Measurements from ENCODE around the gene RDX.

RDX gene

DNA sequence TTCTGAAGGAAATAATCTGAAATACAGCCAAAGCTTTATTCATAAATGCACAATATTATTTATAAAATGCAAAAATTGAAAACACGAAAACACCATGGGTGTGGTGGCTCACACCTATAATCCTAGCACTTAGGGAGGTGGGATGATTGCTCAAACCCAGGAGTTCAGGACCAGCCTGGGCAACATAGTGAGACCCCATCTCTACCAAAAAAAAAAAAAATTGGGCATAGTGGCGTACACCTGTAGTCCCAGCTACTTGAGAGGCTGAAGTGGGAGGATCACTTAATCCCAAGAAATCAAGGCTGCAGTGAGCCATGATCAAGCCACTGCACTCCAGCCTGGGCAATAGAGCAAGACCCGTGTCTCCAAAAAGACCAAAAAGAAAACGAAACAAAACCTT, 5.2 kb upstream of the RDX start:
- Histone ChIP-seq H3K27me3 (ENCODE audit: low read length) (no peaks in the 10 kb centered on the region), H3K27ac (ENCODE audit: low read depth, low read length) (no peak overlapping the region), H3K4me3 (ENCODE audit: insufficient read depth, low read length, poor library complexity, severe bottlenecking) (no peak overlapping the region), H3K4me2 (ENCODE audit: low read depth, low read length, poor library complexity, severe bottlenecking) (no peak overlapping the region), H3K36me3 (ENCODE audit: low read length) (no peaks in the 10 kb centered on the region), H2AFZ (ENCODE audit: low read depth, low read length, severe bottlenecking) (no peak overlapping the region), H3F3A (ENCODE audit: insufficient read depth) (no peaks in the 10 kb centered on the region; the same call in none of the 2 replicates), H3K9me3 (ENCODE audit: insufficient read depth, low read length) (no peaks in the 10 kb centered on the region), H4K20me1 (ENCODE audit: low read depth, low read length) (no peaks in the 10 kb centered on the region), H3K79me2 (ENCODE audit: insufficient read depth, low read length) (no peaks in the 10 kb centered on the region), H3K9me2 (replicated peaks; ENCODE audit: insufficient read depth, low read length) (no peaks in the 10 kb centered on the region), H3K9ac (ENCODE audit: low read length) (no peak overlapping the region)
- TF ChIP-seq EZH2phosphoT487 (conservative IDR thresholded peaks at IDR 0.05; ENCODE audit: low read length): no peak
- TF ChIP-seq, protein P1, sequence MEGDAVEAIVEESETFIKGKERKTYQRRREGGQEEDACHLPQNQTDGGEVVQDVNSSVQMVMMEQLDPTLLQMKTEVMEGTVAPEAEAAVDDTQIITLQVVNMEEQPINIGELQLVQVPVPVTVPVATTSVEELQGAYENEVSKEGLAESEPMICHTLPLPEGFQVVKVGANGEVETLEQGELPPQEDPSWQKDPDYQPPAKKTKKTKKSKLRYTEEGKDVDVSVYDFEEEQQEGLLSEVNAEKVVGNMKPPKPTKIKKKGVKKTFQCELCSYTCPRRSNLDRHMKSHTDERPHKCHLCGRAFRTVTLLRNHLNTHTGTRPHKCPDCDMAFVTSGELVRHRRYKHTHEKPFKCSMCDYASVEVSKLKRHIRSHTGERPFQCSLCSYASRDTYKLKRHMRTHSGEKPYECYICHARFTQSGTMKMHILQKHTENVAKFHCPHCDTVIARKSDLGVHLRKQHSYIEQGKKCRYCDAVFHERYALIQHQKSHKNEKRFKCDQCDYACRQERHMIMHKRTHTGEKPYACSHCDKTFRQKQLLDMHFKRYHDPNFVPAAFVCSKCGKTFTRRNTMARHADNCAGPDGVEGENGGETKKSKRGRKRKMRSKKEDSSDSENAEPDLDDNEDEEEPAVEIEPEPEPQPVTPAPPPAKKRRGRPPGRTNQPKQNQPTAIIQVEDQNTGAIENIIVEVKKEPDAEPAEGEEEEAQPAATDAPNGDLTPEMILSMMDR (IDR thresholded peaks at IDR 0.05; ENCODE audit: insufficient read depth, low read length, poor library complexity, severe bottlenecking): no peak

DNA sequence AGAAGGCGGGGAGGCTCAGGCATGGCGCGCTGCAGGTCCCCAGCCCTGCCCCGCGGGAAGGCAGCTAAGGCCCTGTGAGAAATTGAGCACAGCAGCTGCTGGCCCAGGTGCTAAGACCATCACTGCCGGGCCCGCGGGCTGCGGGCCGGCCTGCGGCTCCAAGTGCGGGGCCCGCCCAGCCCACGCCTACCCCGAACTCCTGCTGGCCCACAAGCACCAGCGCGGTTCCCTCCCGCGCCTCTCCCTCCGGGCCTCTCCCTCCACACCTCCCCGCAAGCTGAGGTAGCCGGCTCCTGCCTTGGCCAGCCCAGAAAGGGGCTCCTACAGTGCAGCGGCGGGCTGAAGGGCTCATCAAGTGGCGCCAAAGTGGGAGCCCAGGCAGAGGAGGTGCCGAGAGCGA, 4.6 kb upstream of the RDX start:
- H3F3A ChIP-seq (ENCODE audit: insufficient read depth): no peaks in the 10 kb centered on the region; the same call in none of the 2 replicates
- no peaks in the 10 kb centered on the region for H3K9me3 ChIP-seq (ENCODE audit: insufficient read depth, low read length)
- no peak overlapping the region for H3K4me3 ChIP-seq (ENCODE audit: insufficient read depth, low read length, poor library complexity, severe bottlenecking)
- H2AFZ ChIP-seq (ENCODE audit: low read depth, low read length, severe bottlenecking): no peak overlapping the region
- no peaks in the 10 kb centered on the region for H3K9me2 ChIP-seq (replicated peaks; ENCODE audit: insufficient read depth, low read length)
- H3K79me2 ChIP-seq (ENCODE audit: insufficient read depth, low read length): no peaks in the 10 kb centered on the region
- H3K4me2 ChIP-seq (ENCODE audit: low read depth, low read length, poor library complexity, severe bottlenecking): no peak overlapping the region
- no peak overlapping the region for H3K9ac ChIP-seq (ENCODE audit: low read length)
- H3K27ac ChIP-seq (ENCODE audit: low read depth, low read length): no peak overlapping the region
- H4K20me1 ChIP-seq (ENCODE audit: low read depth, low read length): no peaks in the 10 kb centered on the region
- no peak for TF ChIP-seq EZH2phosphoT487 (conservative IDR thresholded peaks at IDR 0.05; ENCODE audit: low read length)
- TF ChIP-seq, protein P1 (IDR thresholded peaks at IDR 0.05; ENCODE audit: insufficient read depth, low read length, poor library complexity, severe bottlenecking): no peak
- H3K27me3 ChIP-seq (ENCODE audit: low read length): no peaks in the 10 kb centered on the region
- H3K36me3 ChIP-seq (ENCODE audit: low read length): no peaks in the 10 kb centered on the region

DNA sequence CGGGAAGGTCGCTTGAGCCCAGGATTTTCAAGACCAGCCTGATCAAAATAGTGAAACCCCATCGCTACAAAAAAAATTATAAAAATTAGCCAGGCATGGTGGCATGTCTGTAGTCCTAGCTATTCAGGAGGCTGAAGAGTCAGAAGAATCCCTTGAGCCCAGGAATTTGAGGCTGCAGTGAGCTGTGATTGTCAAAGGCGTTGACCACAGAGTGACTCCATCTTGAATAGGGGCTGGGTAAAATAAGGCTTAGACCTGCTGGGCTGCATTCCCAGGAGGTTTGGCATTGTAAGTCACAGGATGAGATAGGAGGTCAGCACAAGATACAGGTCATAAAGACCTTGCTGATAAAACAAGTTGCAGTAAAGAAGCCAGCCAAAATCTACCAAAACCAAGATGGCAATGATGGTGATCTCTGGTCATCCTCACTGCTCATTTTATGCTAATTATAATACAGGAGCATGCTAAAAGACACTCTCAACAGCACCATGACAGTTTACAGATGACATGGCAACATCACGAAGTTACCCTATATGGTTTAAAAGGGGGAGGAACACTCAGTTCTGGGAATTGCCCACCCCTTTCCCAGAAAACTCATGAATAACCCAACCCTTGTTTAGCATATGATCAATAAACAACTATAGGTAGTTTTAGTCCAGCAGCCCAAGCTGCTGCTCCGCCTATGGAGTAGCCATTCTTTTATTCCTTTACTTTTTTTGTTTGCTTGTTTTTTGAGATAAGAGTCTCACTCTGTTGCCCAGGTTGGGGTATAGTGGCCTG, 2.8 kb upstream of the RDX start:
- H3K27ac ChIP-seq (ENCODE audit: low read depth, low read length): no peak overlapping the region
- TF ChIP-seq EZH2phosphoT487 (conservative IDR thresholded peaks at IDR 0.05; ENCODE audit: low read length): no peak
- TF ChIP-seq, protein P1 (IDR thresholded peaks at IDR 0.05; ENCODE audit: insufficient read depth, low read length, poor library complexity, severe bottlenecking): no peak

More for the DNA sequence above, 2.8 kb upstream of the RDX start:
- H3K9me3 ChIP-seq (ENCODE audit: insufficient read depth, low read length): no peaks in the 10 kb centered on the region
- no peak overlapping the region for H2AFZ ChIP-seq (ENCODE audit: low read depth, low read length, severe bottlenecking)
- no peaks in the 10 kb centered on the region for H3K27me3 ChIP-seq (ENCODE audit: low read length)
- no peaks in the 10 kb centered on the region for H3K36me3 ChIP-seq (ENCODE audit: low read length)
- no peaks in the 10 kb centered on the region; the same call in none of the 2 replicates for H3F3A ChIP-seq (ENCODE audit: insufficient read depth)
- no peak overlapping the region for H3K9ac ChIP-seq (ENCODE audit: low read length)
- H3K4me2 ChIP-seq (ENCODE audit: low read depth, low read length, poor library complexity, severe bottlenecking): no peak overlapping the region
- no peak overlapping the region for H3K4me3 ChIP-seq (ENCODE audit: insufficient read depth, low read length, poor library complexity, severe bottlenecking)
- H3K79me2 ChIP-seq (ENCODE audit: insufficient read depth, low read length): no peaks in the 10 kb centered on the region
- no peaks in the 10 kb centered on the region for H3K9me2 ChIP-seq (replicated peaks; ENCODE audit: insufficient read depth, low read length)
- H4K20me1 ChIP-seq (ENCODE audit: low read depth, low read length): 0 out of 2 replicates have a peak, but pooled peaks cover 8% of the 10 kb centered on the region

All from SU-DHL-6 (cell line).